Glomerular visceral epithelial cell (primary cell): ENCODE results near the gene ESRRG.

Experiments
- DNase-seq: peaks from one replicate; pipeline ENCODE4 v3.0.0-alpha.2; 2016; ENCODE audit errors: extremely low spot score

ESRRG gene

GRCh38 chr1:216518844-216519627, 204.2 kb downstream of the ESRRG start:
- DNase-seq: no peak

GRCh38 chr1:216502528-216503162, 220.6 kb downstream of the ESRRG start:
- DNase-seq: no peak

GRCh38 chr1:216500273-216500967, 222.8 kb downstream of the ESRRG start:
- DNase-seq: no peak

- DNase-seq: no peak
Observed at GRCh38 chr1:216499581-216500272, 223.5 kb downstream of the ESRRG start.

- DNase-seq: no peak
Observed at GRCh38 chr1:216498277-216498676, 225.0 kb downstream of the ESRRG start.

- DNase-seq: no peak
Observed at GRCh38 chr1:216485042-216485441, 238.2 kb downstream of the ESRRG start.

GRCh38 chr1:216483672-216484401, 239.4 kb downstream of the ESRRG start:
- no peak for DNase-seq

GRCh38 chr1:216482620-216483019, 240.6 kb downstream of the ESRRG start:
- no peak for DNase-seq

- no peak for DNase-seq
Observed at GRCh38 chr1:216478238-216478637, 245.0 kb downstream of the ESRRG start.

- DNase-seq: no peak
Observed at GRCh38 chr1:216476341-216476740, 246.9 kb downstream of the ESRRG start.

GRCh38 chr1:216475659-216476276, 247.5 kb downstream of the ESRRG start:
- DNase-seq: no peak

GRCh38 chr1:216466162-216466801, 256.9 kb downstream of the ESRRG start:
- no peak for DNase-seq

GRCh38 chr1:216464489-216464888, 258.7 kb downstream of the ESRRG start:
- peak; percentile 65 for DNase-seq

GRCh38 chr1:216462066-216462775, 261.0 kb downstream of the ESRRG start:
- no peak for DNase-seq

- no peak for DNase-seq
Observed at GRCh38 chr1:216461466-216461865, 261.8 kb downstream of the ESRRG start.

- no peak for DNase-seq
Observed at GRCh38 chr1:216459651-216460207, 263.5 kb downstream of the ESRRG start.

- no peak for DNase-seq
Observed at GRCh38 chr1:216458812-216459211, 264.4 kb downstream of the ESRRG start.

- no peak for DNase-seq
Observed at GRCh38 chr1:216457356-216457755, 265.9 kb downstream of the ESRRG start.

GRCh38 chr1:216456682-216457081, 266.5 kb downstream of the ESRRG start:
- peak; percentile 54 for DNase-seq

- DNase-seq: no peak
Observed at GRCh38 chr1:216453777-216454176, 269.5 kb downstream of the ESRRG start.
